Loucy (cell line): Measurements from ENCODE around the gene RPTOR.

Source experiments
- H2AFZ ChIP-seq: fragments of 200-600 bp; sonication (generic); 2 replicates; pipeline ENCODE4 v1.6.0; 2016; ENCODE audit warnings: antibody characterized with exemption, mild to moderate bottlenecking, low read length, moderate library complexity
- H3F3A ChIP-seq: fragments of 200-600 bp; 2 replicates; pipeline ENCODE4 v1.6.0; 2016; ENCODE audit warnings: antibody characterized with exemption, low read depth, mild to moderate bottlenecking
- H3K27me3 ChIP-seq: fragments of 200-600 bp; sonication (generic); 2 replicates; pipeline ENCODE4 v1.6.1; 2014; ENCODE audit warnings: low read length, mild to moderate bottlenecking; ENCODE audit not compliant: insufficient read depth, poor library complexity, severe bottlenecking
- H3K36me3 ChIP-seq: fragments of 200-600 bp; sonication (generic); 2 replicates; pipeline ENCODE4 v1.6.1; 2016; ENCODE audit warnings: low read length; ENCODE audit not compliant: insufficient read depth
- H3K4me1 ChIP-seq: fragments of 200-600 bp; sonication (generic); 2 replicates; pipeline ENCODE4 v1.5.1; 2014; ENCODE audit warnings: low read length, mild to moderate bottlenecking; ENCODE audit not compliant: insufficient read depth, poor library complexity, severe bottlenecking
- H3K4me2 ChIP-seq: fragments of 200-600 bp; sonication (generic); 2 replicates; pipeline ENCODE4 v1.6.0; 2014; ENCODE audit warnings: antibody characterized with exemption, low read length, low read depth, mild to moderate bottlenecking; ENCODE audit not compliant: poor library complexity, severe bottlenecking
- H3K4me3 ChIP-seq: fragments of 200-600 bp; sonication (generic); 2 replicates; pipeline ENCODE4 v1.5.1; 2014; ENCODE audit warnings: low read length, mild to moderate bottlenecking, mixed read lengths; ENCODE audit not compliant: poor library complexity, severe bottlenecking
- H3K79me2 ChIP-seq: fragments of 200-600 bp; sonication (generic); 2 replicates; pipeline ENCODE4 v1.6.1; 2014; ENCODE audit warnings: low read length; ENCODE audit not compliant: insufficient read depth
- H3K9ac ChIP-seq: fragments of 200-600 bp; sonication (generic); 2 replicates; pipeline ENCODE4 v1.6.0; 2014; ENCODE audit warnings: mild to moderate bottlenecking, low read depth, low read length, moderate library complexity; ENCODE audit not compliant: poor library complexity, severe bottlenecking
- H3K9me2 ChIP-seq: fragments of 200-600 bp; sonication (generic); replicated peaks from 2 replicates; pipeline ENCODE4 v1.6.1; 2016; ENCODE audit warnings: low read depth, low read length, mixed read lengths
- H3K9me3 ChIP-seq: fragments of 200-600 bp; sonication (generic); 2 replicates; pipeline ENCODE4 v1.6.1; 2014; ENCODE audit warnings: mild to moderate bottlenecking, antibody characterized with exemption, low read length, low read depth; ENCODE audit not compliant: insufficient read depth
- H4K20me1 ChIP-seq: fragments of 200-600 bp; sonication (generic); 2 replicates; pipeline ENCODE4 v1.6.0; 2014; ENCODE audit warnings: antibody characterized with exemption, low read length, mild to moderate bottlenecking; ENCODE audit not compliant: insufficient read depth, poor library complexity, severe bottlenecking
- CTCF ChIP-seq: fragments of 200-600 bp; sonication (generic); conservative IDR thresholded peaks from 2 replicates; pipeline ENCODE4 v1.5.1; 2014; ENCODE audit warnings: mild to moderate bottlenecking, antibody characterized with exemption, low read length
- EZH2phosphoT487 ChIP-seq: fragments of 200-600 bp; IDR thresholded peaks from 2 replicates; pipeline ENCODE4 v1.6.1; 2018; ENCODE audit warnings: antibody characterized with exemption, mild to moderate bottlenecking, moderate library complexity, borderline replicate concordance

Gene RPTOR

GRCh38 chr17:80751946-80752581 lies 207.4 kb downstream of the RPTOR start:
- no peak overlapping the region for H3K4me2 ChIP-seq
- H3K9me2 ChIP-seq = no peaks in the 10 kb centered on the region
- no peaks in the 10 kb centered on the region for H4K20me1 ChIP-seq
- H3K79me2 ChIP-seq = no peaks in the 10 kb centered on the region
- H3K4me1 ChIP-seq = peaks cover 33% of the 10 kb centered on the region
- H3K9me3 ChIP-seq = no peaks in the 10 kb centered on the region
- no peaks in the 10 kb centered on the region for H3K27me3 ChIP-seq
- peak overlapping the region; percentile 37 for H3K9ac ChIP-seq
- no peak overlapping the region for H2AFZ ChIP-seq
- no peak overlapping the region for H3K4me3 ChIP-seq
- TF ChIP-seq EZH2phosphoT487 (no peak), CTCF (no peak)
- no peaks in the 10 kb centered on the region for H3F3A ChIP-seq
- H3K36me3 ChIP-seq = peaks cover 5% of the 10 kb centered on the region; the same call in 1 of the 2 replicates

GRCh38 chr17:80753685-80754345 lies 209.2 kb downstream of the RPTOR start:
- H2AFZ ChIP-seq = no peak overlapping the region
- H4K20me1 ChIP-seq = no peaks in the 10 kb centered on the region
- no peaks in the 10 kb centered on the region for H3K79me2 ChIP-seq
- H3K36me3 ChIP-seq = peaks cover 5% of the 10 kb centered on the region; the same call in 1 of the 2 replicates
- no peaks in the 10 kb centered on the region for H3K27me3 ChIP-seq
- H3K9me3 ChIP-seq = no peaks in the 10 kb centered on the region
- no peak overlapping the region for H3K9ac ChIP-seq
- H3K9me2 ChIP-seq = no peaks in the 10 kb centered on the region
- TF ChIP-seq EZH2phosphoT487 = no peak
- TF ChIP-seq CTCF = no peak
- no peak overlapping the region for H3K4me3 ChIP-seq
- peaks cover 38% of the 10 kb centered on the region for H3K4me1 ChIP-seq
- no peak overlapping the region for H3K4me2 ChIP-seq
- H3F3A ChIP-seq = no peaks in the 10 kb centered on the region

GRCh38 chr17:80754846-80755245 lies 210.2 kb downstream of the RPTOR start:
- Histone ChIP-seq H3K9me3 (no peaks in the 10 kb centered on the region), H3F3A (no peaks in the 10 kb centered on the region), H3K4me3 (no peak overlapping the region), H3K4me2 (no peak overlapping the region), H3K9me2 (no peaks in the 10 kb centered on the region), H3K27me3 (no peaks in the 10 kb centered on the region), H2AFZ (no peak overlapping the region), H3K79me2 (peaks cover 2% of the 10 kb centered on the region; the same call in 1 of the 2 replicates), H3K36me3 (peaks cover 5% of the 10 kb centered on the region; the same call in 1 of the 2 replicates), H3K9ac (peak overlapping the region; percentile 24), H4K20me1 (no peaks in the 10 kb centered on the region), H3K4me1 (peaks cover 46% of the 10 kb centered on the region)
- TF ChIP-seq CTCF (no peak), EZH2phosphoT487 (no peak)
